Measurements from ENCODE around the gene WNT2B. TPM values are rescaled to one million over a fixed set of nuclear protein-coding genes. Genes with fewer than 3 reads are reported as not detected.

Gene WNT2B
- polyA plus RNA-seq, result 0.37 to 0.51 TPM (median 0.49 TPM) in 3 replicates
- 1.9 TPM for polyA plus RNA-seq (2011; ENCODE audit: low read depth)
- 0.21 and 0.25 TPM in 2 replicates for polyA plus RNA-seq (2011; cell fraction: cytosol; rRNA removed)
- 2.2 and 2.3 TPM in 2 replicates for polyA plus RNA-seq (2011; cell fraction: nucleus; rRNA removed)
- 0.55 and 2.2 TPM in 2 replicates for polyA plus RNA-seq (2012; ENCODE audit: low replicate concordance)
- polyA minus RNA-seq, result 0.30 to 2.1 TPM (median 0.46 TPM) in 3 replicates
- 0.58 TPM for polyA minus RNA-seq (2011; cell fraction: cytosol; rRNA and poly(A)+ RNA removed)
- 1.3 and 6.4 TPM in 2 replicates for polyA minus RNA-seq (2011; cell fraction: nucleus; rRNA and poly(A)+ RNA removed)

DNA sequence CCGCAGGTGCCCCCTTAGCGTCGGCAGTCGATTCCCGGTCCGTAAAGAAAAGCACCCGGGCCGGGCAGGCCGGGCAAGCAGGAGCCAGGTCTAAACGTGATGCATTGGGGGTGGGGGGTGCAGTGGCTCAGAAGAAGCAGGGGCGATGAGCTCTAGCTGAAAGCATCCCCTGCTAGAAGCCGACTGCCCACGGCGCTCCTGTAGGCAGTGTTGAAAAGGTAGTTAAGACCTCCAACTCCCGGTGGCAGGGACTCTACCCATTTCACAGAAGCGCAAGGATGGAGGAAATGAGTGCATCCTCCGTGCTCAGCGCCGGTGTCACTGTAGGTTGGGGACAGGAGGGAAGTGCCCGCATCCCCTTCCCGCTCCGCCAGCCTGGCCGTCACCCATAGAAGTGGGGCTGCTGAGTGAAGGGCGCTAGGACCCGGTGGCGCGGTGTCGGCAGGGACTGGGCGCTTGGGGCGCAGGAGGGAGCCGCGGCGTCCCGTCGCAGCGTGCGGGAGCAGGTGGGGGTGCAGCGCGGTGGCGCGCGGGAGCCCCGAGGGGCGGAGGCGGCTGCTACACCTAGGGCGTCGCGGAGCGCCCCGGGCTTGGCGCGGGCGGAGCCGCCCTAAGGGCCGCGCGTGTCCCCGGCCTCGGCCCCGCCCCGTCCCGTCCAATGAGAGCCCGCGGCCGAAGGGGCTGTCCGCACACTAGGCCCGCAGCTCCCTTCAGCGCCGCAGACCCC, at the start of gene WNT2B:
Gene WNT2B (plus strand): TSS at position 688 of the 727 bp plus-strand sequence. CDS start 298 bp downstream, outside the sequence.
- peaks cover 34% of the 10 kb centered on the region for H3K27me3 ChIP-seq (ENCODE audit: control insufficient read depth, extremely low read depth, insufficient read depth, low read length)
- dilution Hi-C loops (cut with MboI; ENCODE audit: extremely low pct_ligation_motif_present, low sequenced_read_pairs), result no loop called here
- FAIRE-seq (no peak), DNase-seq (ENCODE audit: low read depth, low spot score) (no peak)
- no peaks in the 10 kb centered on the region for H3K36me3 ChIP-seq (ENCODE audit: control insufficient read depth in 2 of 2, extremely low read depth in 1 of 2, insufficient read depth in 2 of 2, low read length in 2 of 2)
- peak within 1 kb of the TSS; percentile 88 for H3K4me2 ChIP-seq (ENCODE audit: control insufficient read depth, extremely low read depth, insufficient read depth, low read depth, low read length)
- H3K9ac ChIP-seq (ENCODE audit: control insufficient read depth, extremely low read depth, insufficient read depth, low read length), result peak within 1 kb of the TSS; percentile 40
- no peaks in the 10 kb centered on the region for H3K9me3 ChIP-seq (ENCODE audit: control insufficient read depth, low read depth, low read length)
- no peaks in the 10 kb centered on the region for H3K9me1 ChIP-seq (ENCODE audit: control insufficient read depth, extremely low read depth, insufficient read depth, low read length)
- no peak within 1 kb of the TSS for H3K27ac ChIP-seq (ENCODE audit: control insufficient read depth, insufficient read depth, low read length)
- H4K20me1 ChIP-seq (ENCODE audit: control insufficient read depth, extremely low read depth, insufficient read depth, low read length), result no peaks in the 10 kb centered on the region
- H3K79me2 ChIP-seq (ENCODE audit: control insufficient read depth, insufficient read depth, low read length), result no peaks in the 10 kb centered on the region
- H3K4me1 ChIP-seq (ENCODE audit: control insufficient read depth, extremely low read depth, insufficient read depth, low read length), result peaks cover 12% of the 10 kb centered on the region
- H3K4me3 ChIP-seq (ENCODE audit: control insufficient read depth in 2 of 3, extremely low read depth in 1 of 3, insufficient read depth in 2 of 3, low read depth in 1 of 3, low read length in 3 of 3), result peak within 1 kb of the TSS; percentile 28 to 68 (median 51)
- peak within 1 kb of the TSS; percentile 78 for H2AFZ ChIP-seq (ENCODE audit: control insufficient read depth, low read length)
- TF ChIP-seq, protein P1, sequence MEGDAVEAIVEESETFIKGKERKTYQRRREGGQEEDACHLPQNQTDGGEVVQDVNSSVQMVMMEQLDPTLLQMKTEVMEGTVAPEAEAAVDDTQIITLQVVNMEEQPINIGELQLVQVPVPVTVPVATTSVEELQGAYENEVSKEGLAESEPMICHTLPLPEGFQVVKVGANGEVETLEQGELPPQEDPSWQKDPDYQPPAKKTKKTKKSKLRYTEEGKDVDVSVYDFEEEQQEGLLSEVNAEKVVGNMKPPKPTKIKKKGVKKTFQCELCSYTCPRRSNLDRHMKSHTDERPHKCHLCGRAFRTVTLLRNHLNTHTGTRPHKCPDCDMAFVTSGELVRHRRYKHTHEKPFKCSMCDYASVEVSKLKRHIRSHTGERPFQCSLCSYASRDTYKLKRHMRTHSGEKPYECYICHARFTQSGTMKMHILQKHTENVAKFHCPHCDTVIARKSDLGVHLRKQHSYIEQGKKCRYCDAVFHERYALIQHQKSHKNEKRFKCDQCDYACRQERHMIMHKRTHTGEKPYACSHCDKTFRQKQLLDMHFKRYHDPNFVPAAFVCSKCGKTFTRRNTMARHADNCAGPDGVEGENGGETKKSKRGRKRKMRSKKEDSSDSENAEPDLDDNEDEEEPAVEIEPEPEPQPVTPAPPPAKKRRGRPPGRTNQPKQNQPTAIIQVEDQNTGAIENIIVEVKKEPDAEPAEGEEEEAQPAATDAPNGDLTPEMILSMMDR (optimal IDR thresholded peaks at IDR 0.05 in 1 of 3, IDR thresholded peaks at IDR 0.05 in 1 of 3, conservative IDR thresholded peaks at IDR 0.05 in 1 of 3; ENCODE audit: extremely low read depth in 1 of 3, insufficient read depth in 2 of 3, low read length in 3 of 3), result no peak
- TF ChIP-seq EZH2 (IDR thresholded peaks at IDR 0.05; ENCODE audit: low read length), result peak; percentile 88

DNA sequence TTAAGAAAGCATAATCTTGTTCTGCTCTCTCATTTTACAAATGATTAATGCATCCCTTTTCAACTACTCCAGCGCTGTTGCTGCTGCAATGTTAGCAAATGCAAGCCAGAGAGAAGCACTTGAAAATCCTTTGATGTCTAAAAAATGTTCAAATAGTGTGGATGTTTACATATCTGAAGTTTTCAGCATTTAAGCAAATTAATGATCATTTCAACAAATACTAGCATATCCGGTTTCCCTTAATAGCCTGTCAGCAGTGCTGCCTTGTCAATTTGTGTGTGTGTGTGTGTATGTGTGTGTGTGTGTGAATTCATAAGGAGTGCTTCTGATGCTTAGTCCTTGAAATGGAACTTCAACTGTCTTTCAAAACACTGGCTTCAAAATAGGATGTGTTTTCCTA, 48.1 kb upstream of the WNT2B start:
- Histone ChIP-seq H3K9me1 (ENCODE audit: control insufficient read depth, extremely low read depth, insufficient read depth, low read length) (peaks cover 3% of the 10 kb centered on the region), H3K9me3 (ENCODE audit: control insufficient read depth, low read depth, low read length) (no peaks in the 10 kb centered on the region), H3K4me3 (ENCODE audit: control insufficient read depth in 2 of 3, extremely low read depth in 1 of 3, insufficient read depth in 2 of 3, low read depth in 1 of 3, low read length in 3 of 3) (no peak overlapping the region), H3K79me2 (ENCODE audit: control insufficient read depth, insufficient read depth, low read length) (no peaks in the 10 kb centered on the region), H3K27me3 (ENCODE audit: control insufficient read depth, extremely low read depth, insufficient read depth, low read length) (no peaks in the 10 kb centered on the region), H3K36me3 (ENCODE audit: control insufficient read depth in 2 of 2, extremely low read depth in 1 of 2, insufficient read depth in 2 of 2, low read length in 2 of 2) (peaks cover 15 to 25% of the 10 kb centered on the region in 2 experiments), H4K20me1 (ENCODE audit: control insufficient read depth, extremely low read depth, insufficient read depth, low read length) (no peaks in the 10 kb centered on the region), H2AFZ (ENCODE audit: control insufficient read depth, low read length) (no peak overlapping the region), H3K4me2 (ENCODE audit: control insufficient read depth, extremely low read depth, insufficient read depth, low read depth, low read length) (no peak overlapping the region), H3K4me1 (ENCODE audit: control insufficient read depth, extremely low read depth, insufficient read depth, low read length) (peaks cover 45% of the 10 kb centered on the region), H3K27ac (ENCODE audit: control insufficient read depth, insufficient read depth, low read length) (no peak overlapping the region), H3K9ac (ENCODE audit: control insufficient read depth, extremely low read depth, insufficient read depth, low read length) (no peak overlapping the region)
- DNase-seq (ENCODE audit: low read depth, low spot score) (no peak), FAIRE-seq (no peak)
- TF ChIP-seq EZH2 (IDR thresholded peaks at IDR 0.05; ENCODE audit: low read length), result no peak
- TF ChIP-seq, protein P1 (optimal IDR thresholded peaks at IDR 0.05 in 1 of 3, IDR thresholded peaks at IDR 0.05 in 1 of 3, conservative IDR thresholded peaks at IDR 0.05 in 1 of 3; ENCODE audit: extremely low read depth in 1 of 3, insufficient read depth in 2 of 3, low read length in 3 of 3), result no peak
- dilution Hi-C loops (cut with MboI; ENCODE audit: extremely low pct_ligation_motif_present, low sequenced_read_pairs), result no loop called here

Data from keratinocyte (primary cell).